Lung (tissue), 12 donors: ENCODE measurements around the gene ASIC4. TPM values are rescaled to one million over a fixed set of nuclear protein-coding genes. Genes with fewer than 3 reads are reported as not detected.

Experiments
- ATAC-seq: fragments of 200-7000 bp; cut with Tn5 transposase; one replicate; pipeline ENCODE4 v1.9.1; 2020; ENCODE audit warnings: moderate number of reproducible peaks; ENCODE audit not compliant: insufficient read depth, low FRiP score
- DNase-seq, 3 donors: peaks; one replicate each; pipeline ENCODE4 v3.0.0-alpha.2; 2013 to 2017
- H3K27ac ChIP-seq, 2 donors: one replicate each; pipeline ENCODE4 v1.5.1; 2013; ENCODE audit warnings: mild to moderate bottlenecking in 2 of 2, moderate library complexity in 2 of 2, control low read depth in 1 of 2, inconsistent platforms in 1 of 2, low read depth in 1 of 2, low read length in 1 of 2
- H3K27me3 ChIP-seq, 3 donors: one replicate each; pipeline ENCODE4 v1.5.1; 2013; ENCODE audit warnings: low read length in 2 of 3; ENCODE audit not compliant: control insufficient read depth in 3 of 3, insufficient read depth in 3 of 3
- H3K36me3 ChIP-seq, 4 donors: one replicate each; pipeline ENCODE4 v1.5.1; 2013; ENCODE audit warnings: low read length in 4 of 4, mild to moderate bottlenecking in 1 of 4, moderate library complexity in 1 of 4; ENCODE audit not compliant: control insufficient read depth in 4 of 4, insufficient read depth in 4 of 4
- H3K4me1 ChIP-seq, 5 donors: one replicate each; pipeline ENCODE4 v1.5.1; 2013; ENCODE audit warnings: low read length in 5 of 5, mild to moderate bottlenecking in 2 of 5, moderate library complexity in 1 of 5; ENCODE audit not compliant: control insufficient read depth in 5 of 5, insufficient read depth in 5 of 5
- H3K4me3 ChIP-seq: one replicate; pipeline ENCODE4 v1.5.1; 2013; ENCODE audit warnings: mild to moderate bottlenecking, control low read depth, moderate library complexity
- H3K9ac ChIP-seq, 2 donors: one replicate each; pipeline ENCODE4 v1.5.1; 2013; ENCODE audit warnings: low read length in 2 of 2, control low read depth in 1 of 2; ENCODE audit not compliant: insufficient read depth in 1 of 2
- H3K9me3 ChIP-seq, 4 donors: one replicate each; pipeline ENCODE4 v1.5.1; 2013; ENCODE audit warnings: low read length in 3 of 4, mild to moderate bottlenecking in 1 of 4, moderate library complexity in 1 of 4; ENCODE audit not compliant: control insufficient read depth in 4 of 4, insufficient read depth in 3 of 4
- WGBS, 2 donors: extraction: QIAGEN DNeasy Blood & Tissue Kit; methylation state at CpG; one replicate each; pipeline ENCODE4 v1.1.7; 2013; 5-methylcytosine and 5-hydroxymethylcytosine counted together
- polyA plus RNA-seq, 2 donors: library from polyadenylated mRNA; stranded (reverse); fragments of 200-250 nt; gene quantifications; one replicate each; pipeline ENCODE4 v1.2.1, GENCODE V29; 2013
- total RNA-seq, 2 donors: library from RNA; depleted of rRNA in 1 of 2; stranded (reverse); fragments of >200 nt in 1 of 2; gene quantifications; one replicate each; pipeline ENCODE4 v1.2.1, GENCODE V29; 2014 to 2021
- TF ChIP-seq, protein P1 (sequence below): IDR thresholded peaks from 2 replicates; pipeline ENCODE4 v1.5.1; 2012; ENCODE audit warnings: mild to moderate bottlenecking; ENCODE audit errors: control extremely low read depth, extremely low read depth
- donor health status: control.
- donor health status: control.
- donor health status: Bipolar disorder and iron deficiency.
- donor health status: healthy.
- donor health status: DM: yes; HTN: yes; CAD: no.

The ASIC4 gene
- total and polyA plus RNA-seq, 4 donors, result 0.02 to 0.43 (median 0.14) TPM

DNA sequence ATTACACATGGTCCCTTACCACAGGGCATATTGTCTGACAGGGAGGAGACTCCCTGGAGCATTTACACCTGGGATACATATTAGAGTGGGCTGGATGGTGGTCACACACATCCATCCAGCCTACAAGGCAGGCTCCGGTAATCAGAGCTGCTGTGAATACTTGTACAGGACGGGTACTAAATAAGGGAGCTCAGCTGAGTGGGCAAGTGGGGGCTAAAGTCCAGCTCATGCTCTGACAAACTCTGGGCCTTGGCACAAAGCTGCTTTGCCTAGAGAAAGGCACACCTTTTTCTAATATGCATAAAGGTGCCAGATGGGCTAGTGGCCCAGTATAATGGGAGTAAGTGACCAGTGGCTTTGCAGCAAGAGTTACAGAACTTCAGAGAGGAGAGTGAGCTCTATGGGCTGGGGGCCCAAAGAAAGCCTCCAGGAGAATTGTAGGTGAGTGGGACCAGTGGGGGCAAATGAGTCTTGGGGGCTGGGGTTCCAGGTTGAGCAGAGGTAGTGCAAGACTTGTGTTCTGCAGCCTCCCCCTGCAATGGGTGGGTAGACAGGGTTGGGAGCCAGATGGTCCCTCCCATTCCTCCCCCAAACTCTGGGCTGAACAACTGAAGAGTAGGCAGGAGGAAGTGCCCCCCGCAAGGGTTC, 31.1 kb downstream of the ASIC4 start:
- ATAC-seq (no peak), DNase-seq (no peak)
- TF ChIP-seq, protein P1, sequence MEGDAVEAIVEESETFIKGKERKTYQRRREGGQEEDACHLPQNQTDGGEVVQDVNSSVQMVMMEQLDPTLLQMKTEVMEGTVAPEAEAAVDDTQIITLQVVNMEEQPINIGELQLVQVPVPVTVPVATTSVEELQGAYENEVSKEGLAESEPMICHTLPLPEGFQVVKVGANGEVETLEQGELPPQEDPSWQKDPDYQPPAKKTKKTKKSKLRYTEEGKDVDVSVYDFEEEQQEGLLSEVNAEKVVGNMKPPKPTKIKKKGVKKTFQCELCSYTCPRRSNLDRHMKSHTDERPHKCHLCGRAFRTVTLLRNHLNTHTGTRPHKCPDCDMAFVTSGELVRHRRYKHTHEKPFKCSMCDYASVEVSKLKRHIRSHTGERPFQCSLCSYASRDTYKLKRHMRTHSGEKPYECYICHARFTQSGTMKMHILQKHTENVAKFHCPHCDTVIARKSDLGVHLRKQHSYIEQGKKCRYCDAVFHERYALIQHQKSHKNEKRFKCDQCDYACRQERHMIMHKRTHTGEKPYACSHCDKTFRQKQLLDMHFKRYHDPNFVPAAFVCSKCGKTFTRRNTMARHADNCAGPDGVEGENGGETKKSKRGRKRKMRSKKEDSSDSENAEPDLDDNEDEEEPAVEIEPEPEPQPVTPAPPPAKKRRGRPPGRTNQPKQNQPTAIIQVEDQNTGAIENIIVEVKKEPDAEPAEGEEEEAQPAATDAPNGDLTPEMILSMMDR, result no peak
- 86 to 88% methylated on average over 3 of the region's 3 CpGs for WGBS, 2 donors
- no peak overlapping the region for H3K4me3 ChIP-seq
- H3K27ac ChIP-seq, result no peak overlapping the region
- H3K4me1 ChIP-seq, result peaks cover 0 to 27% (median 6%) of the 10 kb centered on the region in 5 donors
- no peaks in the 10 kb centered on the region for H3K9me3 ChIP-seq
- H3K9ac ChIP-seq, result no peak overlapping the region
- no peaks in the 10 kb centered on the region for H3K27me3 ChIP-seq
- peaks cover 0 to 12% (median 7%) of the 10 kb centered on the region in 4 donors for H3K36me3 ChIP-seq

DNA sequence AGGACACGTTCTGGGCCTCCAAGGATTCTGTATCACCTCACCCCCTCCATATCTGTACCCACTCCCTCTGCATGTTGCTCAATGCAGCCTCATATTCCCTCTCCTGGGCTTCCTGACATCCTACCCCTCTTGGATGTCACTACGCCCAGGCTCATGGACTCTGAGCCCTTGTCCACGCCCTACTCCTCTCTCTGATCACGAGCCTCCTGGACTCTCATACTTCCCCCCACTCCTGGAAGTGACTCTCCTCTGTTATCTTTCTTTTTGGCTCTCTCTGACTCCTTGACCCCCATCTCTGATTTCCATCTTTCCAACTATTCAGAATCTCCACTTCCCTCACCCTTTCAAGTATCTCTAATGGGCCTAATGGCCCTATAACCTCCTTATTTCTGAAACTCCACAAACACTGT, 31.7 kb downstream of the ASIC4 start:
- TF ChIP-seq, protein P1, result no peak
- ATAC-seq, result no peak
- H3K4me3 ChIP-seq, result no peak overlapping the region
- no peak for DNase-seq
- 64 to 77% methylated on average over 4 of the region's 4 CpGs for WGBS, 2 donors
- H3K9ac ChIP-seq, result no peak overlapping the region
- no peaks in the 10 kb centered on the region for H3K27me3 ChIP-seq
- no peaks in the 10 kb centered on the region for H3K9me3 ChIP-seq
- no peak overlapping the region for H3K27ac ChIP-seq
- H3K4me1 ChIP-seq, result peaks cover 0 to 27% (median 6%) of the 10 kb centered on the region in 5 donors
- peaks cover 0 to 7% (median 4%) of the 10 kb centered on the region in 4 donors for H3K36me3 ChIP-seq

DNA sequence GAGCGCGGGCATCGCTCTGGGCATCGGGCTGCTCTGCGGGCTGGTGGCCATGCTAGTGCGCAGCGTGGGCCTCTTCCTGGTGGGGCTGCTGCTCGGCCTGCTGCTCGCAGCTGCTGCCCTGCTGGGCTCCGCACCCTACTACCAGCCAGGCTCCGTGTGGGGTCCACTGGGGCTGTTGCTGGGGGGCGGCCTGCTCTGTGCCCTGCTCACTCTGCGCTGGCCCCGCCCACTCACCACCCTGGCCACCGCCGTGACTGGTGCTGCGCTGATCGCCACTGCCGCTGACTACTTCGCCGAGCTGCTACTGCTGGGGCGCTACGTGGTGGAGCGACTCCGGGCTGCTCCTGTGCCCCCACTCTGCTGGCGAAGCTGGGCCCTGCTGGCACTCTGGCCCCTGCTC, 33.3 kb downstream of the ASIC4 start:
- ATAC-seq (no peak), DNase-seq (no peak)
- WGBS, 2 donors, result 96 to 97% methylated on average over 26 of the region's 26 CpGs
- H3K27me3 ChIP-seq, result no peaks in the 10 kb centered on the region
- no peak overlapping the region for H3K27ac ChIP-seq
- H3K9me3 ChIP-seq, result no peaks in the 10 kb centered on the region
- no peak overlapping the region for H3K4me3 ChIP-seq
- H3K4me1 ChIP-seq, result peaks cover 0 to 20% (median 6%) of the 10 kb centered on the region in 5 donors
- peaks cover 0 to 2% (median under 1%) of the 10 kb centered on the region in 4 donors for H3K36me3 ChIP-seq
- H3K9ac ChIP-seq, result no peak overlapping the region
- TF ChIP-seq, protein P1, result no peak
